Measurements from ENCODE around the gene IGSF9. TPM values are rescaled to one million over a fixed set of nuclear protein-coding genes. Genes with fewer than 3 reads are reported as not detected.

Gene IGSF9
- total RNA-seq, 1 donor from 2014 or later = 24.5 TPM

- TF ChIP-seq, protein P1, sequence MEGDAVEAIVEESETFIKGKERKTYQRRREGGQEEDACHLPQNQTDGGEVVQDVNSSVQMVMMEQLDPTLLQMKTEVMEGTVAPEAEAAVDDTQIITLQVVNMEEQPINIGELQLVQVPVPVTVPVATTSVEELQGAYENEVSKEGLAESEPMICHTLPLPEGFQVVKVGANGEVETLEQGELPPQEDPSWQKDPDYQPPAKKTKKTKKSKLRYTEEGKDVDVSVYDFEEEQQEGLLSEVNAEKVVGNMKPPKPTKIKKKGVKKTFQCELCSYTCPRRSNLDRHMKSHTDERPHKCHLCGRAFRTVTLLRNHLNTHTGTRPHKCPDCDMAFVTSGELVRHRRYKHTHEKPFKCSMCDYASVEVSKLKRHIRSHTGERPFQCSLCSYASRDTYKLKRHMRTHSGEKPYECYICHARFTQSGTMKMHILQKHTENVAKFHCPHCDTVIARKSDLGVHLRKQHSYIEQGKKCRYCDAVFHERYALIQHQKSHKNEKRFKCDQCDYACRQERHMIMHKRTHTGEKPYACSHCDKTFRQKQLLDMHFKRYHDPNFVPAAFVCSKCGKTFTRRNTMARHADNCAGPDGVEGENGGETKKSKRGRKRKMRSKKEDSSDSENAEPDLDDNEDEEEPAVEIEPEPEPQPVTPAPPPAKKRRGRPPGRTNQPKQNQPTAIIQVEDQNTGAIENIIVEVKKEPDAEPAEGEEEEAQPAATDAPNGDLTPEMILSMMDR (conservative IDR thresholded peaks at IDR 0.05) = no peak
- Mint-ChIP-seq H3K4me1 (peaks cover 21% of the 10 kb centered on the region), H3K36me3 (ENCODE audit: low read depth) (no peaks in the 10 kb centered on the region), H3K4me3 (no peak overlapping the region), H3K27ac (ENCODE audit: unreplicated experiment) (no peak overlapping the region), H3K9me3 (no peaks in the 10 kb centered on the region), H3K27me3 (ENCODE audit: low read depth) (peaks cover 24% of the 10 kb centered on the region)
- no peak for DNase-seq (ENCODE audit: low read depth, low spot score)
These were observed 28.0 kb upstream of the IGSF9 start for GRCh38 chr1:159973350-159973940.

GRCh38 chr1:159972443-159973205 lies 27.2 kb upstream of the IGSF9 start:
- DNase-seq (ENCODE audit: low read depth, low spot score) = no peak
- Mint-ChIP-seq H3K4me1 (peaks cover 21% of the 10 kb centered on the region), H3K9me3 (no peaks in the 10 kb centered on the region), H3K27ac (ENCODE audit: unreplicated experiment) (no peak overlapping the region), H3K27me3 (ENCODE audit: low read depth) (peaks cover 18% of the 10 kb centered on the region), H3K36me3 (ENCODE audit: low read depth) (no peaks in the 10 kb centered on the region), H3K4me3 (no peak overlapping the region)
- TF ChIP-seq, protein P1 (conservative IDR thresholded peaks at IDR 0.05) = no peak

- no peaks in the 10 kb centered on the region for H3K36me3 Mint-ChIP-seq (ENCODE audit: low read depth)
- H3K27me3 Mint-ChIP-seq (ENCODE audit: low read depth) = peaks cover 9% of the 10 kb centered on the region
- TF ChIP-seq, protein P1 (conservative IDR thresholded peaks at IDR 0.05) = no peak
These were observed 25.5 kb upstream of the IGSF9 start for GRCh38 chr1:159970932-159971342.

GRCh38 chr1:159968901-159969300 lies 23.5 kb upstream of the IGSF9 start:
- no peak for DNase-seq (ENCODE audit: low read depth, low spot score)
- Mint-ChIP-seq H3K4me1 (peaks cover 35% of the 10 kb centered on the region), H3K27ac (ENCODE audit: unreplicated experiment) (no peak overlapping the region), H3K36me3 (ENCODE audit: low read depth) (no peaks in the 10 kb centered on the region), H3K4me3 (no peak overlapping the region), H3K9me3 (no peaks in the 10 kb centered on the region), H3K27me3 (ENCODE audit: low read depth) (peaks cover 20% of the 10 kb centered on the region)
- TF ChIP-seq, protein P1 (conservative IDR thresholded peaks at IDR 0.05) = no peak

More at GRCh38 chr1:159970932-159971342, 25.5 kb upstream of the IGSF9 start:
- Mint-ChIP-seq H3K4me3 (no peak overlapping the region), H3K4me1 (peaks cover 21% of the 10 kb centered on the region), H3K27ac (ENCODE audit: unreplicated experiment) (peak overlapping the region; percentile 13), H3K9me3 (no peaks in the 10 kb centered on the region)
- DNase-seq (ENCODE audit: low read depth, low spot score) = no peak

GRCh38 chr1:159965263-159965662 lies 19.9 kb upstream of the IGSF9 start:
- H3K27ac Mint-ChIP-seq (ENCODE audit: unreplicated experiment) = no peak overlapping the region
- TF ChIP-seq, protein P1 (conservative IDR thresholded peaks at IDR 0.05) = no peak
- H3K9me3 Mint-ChIP-seq = no peaks in the 10 kb centered on the region
- peaks cover 13% of the 10 kb centered on the region for H3K4me1 Mint-ChIP-seq
- no peak overlapping the region for H3K4me3 Mint-ChIP-seq
- DNase-seq (ENCODE audit: low read depth, low spot score) = no peak
- no peaks in the 10 kb centered on the region for H3K36me3 Mint-ChIP-seq (ENCODE audit: low read depth)
- peaks cover 18% of the 10 kb centered on the region for H3K27me3 Mint-ChIP-seq (ENCODE audit: low read depth)
